Astrocyte (in vitro differentiated cells and primary cell): ENCODE measurements around the gene TMEM69. TPM values are rescaled to one million over a fixed set of nuclear protein-coding genes. Genes with fewer than 3 reads are reported as not detected.
A peak's percentile ranks its signal among the peaks of the same experiment; 100 is the strongest.

Experiments used
- DNase-seq: peaks from one replicate; pipeline ENCODE4 v3.0.0-alpha.2; 2010; ENCODE audit warnings: low read depth
- FAIRE-seq: peaks from 2 replicates; lab custom pipeline; 2011; peaks lifted over from hg19 to GRCh38; lab: Jason Lieb, UNC
- H2AFZ ChIP-seq: 2 replicates; pipeline ENCODE4 v1.6.0; 2012; ENCODE audit warnings: low read depth, low read length, inconsistent platforms
- H3K27ac ChIP-seq: 2 replicates; pipeline ENCODE4 v1.5.1; 2011; ENCODE audit warnings: low read depth, low read length, inconsistent platforms
- H3K27me3 ChIP-seq: 2 replicates; pipeline ENCODE4 v1.6.0; 2011; ENCODE audit warnings: low read length, inconsistent platforms; ENCODE audit not compliant: insufficient read depth
- H3K36me3 ChIP-seq: 2 replicates; pipeline ENCODE4 v1.5.1; 2011; ENCODE audit warnings: low read length, inconsistent platforms; ENCODE audit not compliant: insufficient read depth
- H3K4me1 ChIP-seq: 2 replicates; pipeline ENCODE4 v1.5.1; 2011; ENCODE audit warnings: low read length, inconsistent platforms; ENCODE audit not compliant: insufficient read depth
- H3K4me2 ChIP-seq: 2 replicates; pipeline ENCODE4 v1.6.0; 2012; ENCODE audit warnings: low read length, inconsistent platforms
- H3K4me3 ChIP-seq: 2 replicates; pipeline ENCODE4 v1.5.1; 2011; ENCODE audit warnings: low read depth, mild to moderate bottlenecking, low read length, inconsistent platforms; ENCODE audit not compliant: insufficient read depth
- H3K79me2 ChIP-seq: 2 replicates; pipeline ENCODE4 v1.6.0; 2012; ENCODE audit warnings: mild to moderate bottlenecking, low read length, inconsistent platforms; ENCODE audit not compliant: insufficient read depth
- H3K9ac ChIP-seq: 2 replicates; pipeline ENCODE4 v1.6.0; 2012; ENCODE audit warnings: mild to moderate bottlenecking, low read length, inconsistent platforms
- H3K9me3 ChIP-seq: 2 replicates; pipeline ENCODE4 v1.5.1; 2012; ENCODE audit warnings: low read depth, mild to moderate bottlenecking, low read length, inconsistent platforms; ENCODE audit not compliant: insufficient read depth
- H4K20me1 ChIP-seq: 2 replicates; pipeline ENCODE4 v1.6.0; 2012; ENCODE audit warnings: low read length, inconsistent platforms; ENCODE audit not compliant: insufficient read depth
- H3K27ac Mint-ChIP-seq: one replicate; pipeline ENCODE4 v1.8.0; 2021; ENCODE audit warnings: mild to moderate bottlenecking, mixed read lengths; ENCODE audit not compliant: unreplicated experiment
- H3K27me3 Mint-ChIP-seq: one replicate; pipeline ENCODE4 v1.8.0; 2021; ENCODE audit warnings: low read depth, mixed read lengths; ENCODE audit not compliant: unreplicated experiment
- H3K36me3 Mint-ChIP-seq: one replicate; pipeline ENCODE4 v1.8.0; 2021; ENCODE audit warnings: low read depth, mixed read lengths; ENCODE audit not compliant: unreplicated experiment
- H3K4me1 Mint-ChIP-seq: one replicate; pipeline ENCODE4 v1.8.0; 2021; ENCODE audit warnings: low read depth, mixed read lengths; ENCODE audit not compliant: unreplicated experiment
- H3K4me3 Mint-ChIP-seq: one replicate; pipeline ENCODE4 v1.8.0; 2021; ENCODE audit warnings: mild to moderate bottlenecking, moderate library complexity, mixed read lengths; ENCODE audit not compliant: unreplicated experiment
- H3K9me3 Mint-ChIP-seq: one replicate; pipeline ENCODE4 v1.8.0; 2021; ENCODE audit warnings: mild to moderate bottlenecking, mixed read lengths; ENCODE audit not compliant: unreplicated experiment
- CTCF ChIP-seq: IDR thresholded peaks from 2 replicates; pipeline ENCODE4 v1.5.1; 2011; ENCODE audit warnings: low read depth, mild to moderate bottlenecking, inconsistent platforms, low read length, moderate library complexity; ENCODE audit not compliant: insufficient read depth
- EZH2 ChIP-seq: IDR thresholded peaks from 2 replicates; pipeline ENCODE4 v1.6.1; 2012; ENCODE audit warnings: mild to moderate bottlenecking, low read length, inconsistent platforms; ENCODE audit not compliant: insufficient read depth
- total RNA-seq: library from RNA; stranded (reverse); gene quantifications from 2 replicates; pipeline ENCODE4 v1.2.1, GENCODE V29; 2021

Gene TMEM69
- total RNA-seq, 1 donor from 2014 or later = 23.3 TPM

DNA sequence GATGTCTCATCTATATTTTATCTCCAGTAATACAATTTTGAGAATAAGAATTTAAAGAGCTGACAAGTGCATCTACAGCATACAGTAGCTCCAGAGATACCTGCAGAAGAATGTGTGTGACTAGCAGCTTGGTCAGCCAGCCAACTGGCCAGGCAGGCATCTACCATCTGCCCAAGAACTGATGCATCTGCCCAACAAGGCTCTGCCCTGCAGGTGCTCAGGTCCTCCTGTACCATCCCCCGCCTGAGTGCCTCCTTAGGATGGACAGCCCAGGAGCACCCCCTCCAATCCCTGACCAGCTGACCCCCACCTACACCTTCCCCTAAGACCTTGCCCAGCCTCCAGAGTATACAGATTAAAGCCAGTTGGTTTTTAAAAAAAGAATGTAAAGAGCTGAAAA, 30.3 kb downstream of the TMEM69 start:
- TF ChIP-seq CTCF = no peak
- TF ChIP-seq EZH2 = no peak
- no peak overlapping the region for H2AFZ ChIP-seq
- peaks cover 5% of the 10 kb centered on the region for H3K4me1 Mint-ChIP-seq
- no peaks in the 10 kb centered on the region for H4K20me1 ChIP-seq
- H3K4me3 Mint-ChIP-seq = no peak overlapping the region
- H3K4me2 ChIP-seq = no peak overlapping the region
- no peaks in the 10 kb centered on the region for H3K27me3 ChIP-seq
- H3K4me1 ChIP-seq = no peaks in the 10 kb centered on the region
- FAIRE-seq (no peak), DNase-seq (no peak)
- H3K27ac Mint-ChIP-seq = no peak overlapping the region
- H3K36me3 Mint-ChIP-seq = peaks cover 10% of the 10 kb centered on the region
- no peaks in the 10 kb centered on the region for H3K27me3 Mint-ChIP-seq
- peaks cover 2% of the 10 kb centered on the region for H3K36me3 ChIP-seq
- H3K9me3 ChIP-seq = no peaks in the 10 kb centered on the region
- no peak overlapping the region for H3K9ac ChIP-seq
- no peaks in the 10 kb centered on the region for H3K79me2 ChIP-seq
- no peak overlapping the region for H3K4me3 ChIP-seq
- no peaks in the 10 kb centered on the region for H3K9me3 Mint-ChIP-seq
- H3K27ac ChIP-seq = no peak overlapping the region

GRCh38 chr1:45721207-45721606, 33.2 kb downstream of the TMEM69 start:
- Histone ChIP-seq H3K9me3 (no peaks in the 10 kb centered on the region), H3K4me3 (no peak overlapping the region), H2AFZ (no peak overlapping the region), H3K36me3 (no peaks in the 10 kb centered on the region), H4K20me1 (no peaks in the 10 kb centered on the region), H3K27me3 (no peaks in the 10 kb centered on the region), H3K4me2 (no peak overlapping the region), H3K9ac (no peak overlapping the region), H3K79me2 (no peaks in the 10 kb centered on the region), H3K27ac (no peak overlapping the region), H3K4me1 (no peaks in the 10 kb centered on the region)
- FAIRE-seq (peak; percentile 49), DNase-seq (peak; percentile 58)
- no peaks in the 10 kb centered on the region for H3K27me3 Mint-ChIP-seq
- TF ChIP-seq CTCF (no peak), EZH2 (no peak)
- peak overlapping the region; percentile 76 for H3K27ac Mint-ChIP-seq
- no peaks in the 10 kb centered on the region for H3K9me3 Mint-ChIP-seq
- H3K36me3 Mint-ChIP-seq = peaks cover 5% of the 10 kb centered on the region
- H3K4me3 Mint-ChIP-seq = no peak overlapping the region
- H3K4me1 Mint-ChIP-seq = peaks cover 5% of the 10 kb centered on the region

- TF ChIP-seq CTCF = no peak
- no peak for TF ChIP-seq EZH2
- no peak overlapping the region for H3K9ac ChIP-seq
- H3K9me3 Mint-ChIP-seq = no peaks in the 10 kb centered on the region
- no peaks in the 10 kb centered on the region for H3K9me3 ChIP-seq
- H3K79me2 ChIP-seq = no peaks in the 10 kb centered on the region
- H3K36me3 ChIP-seq = no peaks in the 10 kb centered on the region
- no peaks in the 10 kb centered on the region for H4K20me1 ChIP-seq
- DNase-seq (peak; percentile 4), FAIRE-seq (peak; percentile 20)
- H3K4me1 Mint-ChIP-seq = peaks cover 5% of the 10 kb centered on the region
- H3K4me3 Mint-ChIP-seq = no peak overlapping the region
- no peaks in the 10 kb centered on the region for H3K27me3 ChIP-seq
- peaks cover 5% of the 10 kb centered on the region for H3K36me3 Mint-ChIP-seq
- H3K4me1 ChIP-seq = no peaks in the 10 kb centered on the region
- no peak overlapping the region for H2AFZ ChIP-seq
- H3K4me3 ChIP-seq = no peak overlapping the region
- H3K4me2 ChIP-seq = no peak overlapping the region
- H3K27me3 Mint-ChIP-seq = no peaks in the 10 kb centered on the region
- no peak overlapping the region for H3K27ac Mint-ChIP-seq
- H3K27ac ChIP-seq = no peak overlapping the region
Observed at GRCh38 chr1:45722809-45723208, 34.8 kb downstream of the TMEM69 start.
